GM21619 (cell line): Measurements from ENCODE around the gene ZCCHC24.

Experiments used
- ATAC-seq: cut with Tn5 transposase; IDR thresholded peaks from one replicate; pipeline ENCODE4 v1.9.1; 2021; ENCODE audit not compliant: unreplicated experiment

ZCCHC24 gene

GRCh38 chr10:79433324-79434222 lies 11.9 kb downstream of the ZCCHC24 start:
- no peak for ATAC-seq

GRCh38 chr10:79431891-79432831 lies 13.3 kb downstream of the ZCCHC24 start:
- ATAC-seq: no peak

DNA sequence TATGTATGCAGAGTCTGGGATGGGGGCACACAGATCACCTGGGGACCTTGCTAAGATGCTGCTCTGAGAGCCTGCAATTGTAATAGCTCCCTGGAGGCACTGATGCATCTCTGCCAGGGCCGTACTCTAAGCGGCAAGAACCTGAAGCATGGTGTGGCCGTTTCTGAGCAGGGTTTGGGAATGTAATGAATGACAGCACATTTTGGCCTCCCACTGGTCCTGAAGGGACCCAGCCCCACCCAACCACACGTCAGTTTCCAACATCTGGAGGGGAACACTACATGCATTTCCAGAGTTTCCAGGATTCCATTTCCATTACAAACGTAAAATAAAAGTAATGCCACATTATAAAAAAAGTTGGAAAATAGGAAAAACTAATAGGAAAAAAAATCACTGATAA lies 14.0 kb downstream of the ZCCHC24 start:
- ATAC-seq: no peak

DNA sequence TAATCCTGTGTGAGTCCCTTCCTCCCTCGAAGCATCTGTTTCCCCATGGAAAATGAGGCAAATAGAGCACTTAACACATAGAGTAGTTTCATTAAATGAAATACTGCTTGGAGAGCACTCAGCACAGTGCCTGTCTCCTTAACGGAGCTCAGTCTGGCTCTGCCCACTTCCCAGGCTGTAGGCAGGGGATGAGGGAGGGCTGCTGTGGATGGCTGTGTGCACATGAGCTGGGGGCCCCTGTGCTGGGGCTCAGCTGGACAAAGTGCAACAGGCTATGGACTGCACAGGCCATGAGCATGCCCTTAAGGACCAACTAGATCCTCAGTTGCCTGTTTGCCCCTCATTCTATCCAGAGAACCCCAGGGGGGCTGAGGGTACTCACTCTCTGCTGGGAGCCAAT lies 14.5 kb downstream of the ZCCHC24 start:
- ATAC-seq: no peak

- ATAC-seq: no peak
Measured at GRCh38 chr10:79430325-79430905, 15.0 kb downstream of the ZCCHC24 start.

GRCh38 chr10:79429751-79430150 lies 15.7 kb downstream of the ZCCHC24 start:
- ATAC-seq: no peak

- no peak for ATAC-seq
Measured at GRCh38 chr10:79427965-79428364, 17.5 kb downstream of the ZCCHC24 start.

DNA sequence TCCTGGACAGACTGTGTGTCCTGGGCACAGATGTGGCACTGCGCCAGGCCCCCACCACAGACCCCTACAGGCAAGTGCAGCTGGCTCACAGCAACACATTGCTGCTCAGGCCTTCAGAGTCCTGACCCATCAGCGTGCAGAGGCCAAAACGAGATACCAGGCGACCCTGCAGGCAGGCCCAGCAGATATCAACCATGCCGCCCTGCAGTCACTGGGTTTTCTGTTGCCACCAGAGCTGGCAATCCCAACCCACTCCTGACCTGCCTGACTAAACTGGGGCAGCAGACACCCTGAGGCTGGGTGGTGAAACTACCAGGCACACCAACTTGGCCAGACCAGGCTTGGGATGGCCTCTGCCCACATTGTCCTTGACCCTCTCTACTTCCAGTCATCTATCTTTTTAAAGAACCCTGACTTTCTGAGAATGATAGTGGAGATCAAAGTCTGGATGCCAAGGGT lies 20.3 kb downstream of the ZCCHC24 start:
- ATAC-seq: no peak

GRCh38 chr10:79424221-79425073 lies 21.0 kb downstream of the ZCCHC24 start:
- ATAC-seq: no peak

GRCh38 chr10:79422178-79422892 lies 23.1 kb downstream of the ZCCHC24 start:
- no peak for ATAC-seq

GRCh38 chr10:79420974-79421688 lies 24.3 kb downstream of the ZCCHC24 start:
- ATAC-seq: no peak

DNA sequence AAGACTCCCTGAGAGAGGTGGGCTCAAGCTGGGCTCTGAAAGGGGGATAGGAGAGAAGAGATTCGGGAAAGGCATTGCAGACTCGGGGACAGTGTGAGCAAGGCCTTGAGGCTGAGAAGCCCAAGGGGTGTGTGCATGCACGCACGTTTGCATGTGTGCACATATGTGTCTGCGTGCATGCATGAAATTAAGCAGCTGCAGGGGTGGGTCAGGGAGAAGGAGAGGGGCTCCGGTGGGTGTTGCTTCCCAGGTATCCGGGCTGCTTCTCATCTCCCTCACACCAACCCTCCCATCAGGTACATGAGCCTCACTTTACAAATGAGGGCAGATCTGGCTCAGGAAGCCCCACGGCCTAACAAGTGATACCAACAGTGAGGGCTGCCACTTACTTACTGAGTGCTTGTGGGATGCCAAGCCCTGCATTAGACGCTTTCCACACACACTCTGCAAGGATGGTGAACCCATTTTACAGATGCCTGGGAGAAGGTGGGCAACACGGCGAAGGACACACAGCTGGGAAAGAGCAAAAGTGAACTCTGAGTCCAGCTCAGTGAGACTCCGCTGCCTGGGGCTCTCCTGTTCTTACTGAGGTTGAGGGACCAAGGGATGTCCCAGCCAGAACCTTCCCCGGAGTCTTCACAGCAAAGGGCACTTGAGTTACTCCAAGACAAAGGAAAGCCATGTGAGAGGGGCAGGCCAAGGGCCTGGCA lies 26.4 kb downstream of the ZCCHC24 start:
- no peak for ATAC-seq

DNA sequence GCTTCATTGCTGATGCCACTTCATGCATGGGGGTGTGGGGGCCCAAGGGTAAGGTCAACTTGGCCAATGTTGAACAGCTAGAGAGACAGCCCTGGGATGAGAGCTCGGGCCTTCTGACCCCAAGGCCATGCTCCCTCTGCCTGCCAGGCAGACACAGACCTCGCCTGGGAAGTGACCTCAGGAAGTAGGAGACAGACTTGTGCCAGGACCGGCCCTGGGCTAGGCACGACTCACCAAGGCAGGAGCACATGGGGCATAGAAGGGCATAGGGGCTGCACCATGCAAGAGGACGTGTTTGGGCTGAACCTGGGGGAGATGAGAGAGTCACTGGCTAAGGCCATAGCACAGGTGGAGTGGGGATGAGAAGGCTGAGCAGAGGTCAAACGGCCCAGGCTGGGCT lies 27.1 kb downstream of the ZCCHC24 start:
- no peak for ATAC-seq

GRCh38 chr10:79417731-79418130 lies 27.7 kb downstream of the ZCCHC24 start:
- ATAC-seq: no peak

DNA sequence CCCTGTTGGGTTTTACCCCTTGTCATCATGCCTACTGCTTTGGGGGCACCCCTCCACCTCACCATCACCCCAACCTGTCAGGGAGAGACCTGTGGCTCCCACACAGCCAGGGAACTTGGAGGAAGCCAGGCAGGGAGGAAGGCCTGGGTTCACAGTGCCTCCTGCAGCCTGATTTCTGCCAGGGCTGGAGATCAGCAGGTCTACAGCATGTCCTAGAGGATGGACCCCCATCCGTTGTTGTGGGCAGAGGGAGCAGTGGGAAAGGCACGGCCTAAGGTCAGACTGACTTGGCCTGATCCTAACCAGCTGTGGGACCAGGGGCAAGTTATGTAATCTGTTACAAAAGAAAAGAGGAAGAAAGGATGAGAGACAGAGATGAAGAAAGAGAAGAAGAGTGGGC lies 28.2 kb downstream of the ZCCHC24 start:
- ATAC-seq: no peak

DNA sequence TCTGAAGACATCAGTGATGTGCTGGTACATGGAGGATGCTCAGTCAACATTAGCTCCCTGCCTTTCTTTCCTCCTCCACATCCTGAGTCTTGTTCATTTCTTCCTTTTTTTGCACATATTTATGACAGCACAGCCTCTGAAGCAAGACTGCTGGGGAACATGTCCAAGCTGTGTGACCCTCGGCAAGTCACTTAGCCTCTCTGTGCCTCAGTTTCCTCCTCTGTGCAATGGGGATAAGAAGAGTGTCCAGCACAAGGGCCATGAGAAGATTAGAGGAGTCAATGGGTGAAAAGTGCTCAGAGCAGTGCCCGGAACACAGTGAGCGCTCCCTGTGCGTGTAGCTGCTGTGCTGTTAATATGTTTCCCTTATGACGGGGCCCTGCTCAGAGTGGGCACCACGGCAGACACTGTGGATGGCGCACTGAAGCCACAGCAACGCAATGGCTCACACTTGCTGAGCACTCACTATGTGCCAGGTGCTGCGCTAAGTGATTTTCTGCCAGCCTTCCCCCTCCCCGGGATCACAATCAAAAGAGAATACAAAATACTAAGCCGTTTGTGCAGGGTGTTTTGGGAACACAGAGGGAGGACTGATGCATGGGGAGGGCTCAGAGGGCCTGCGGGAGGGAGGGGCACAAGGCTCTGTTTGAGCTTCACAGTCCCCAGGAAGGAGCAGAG lies 28.7 kb downstream of the ZCCHC24 start:
- ATAC-seq: no peak

GRCh38 chr10:79415736-79416577 lies 29.5 kb downstream of the ZCCHC24 start:
- ATAC-seq: no peak
